ENCODE data around the gene PLA2G3.

PLA2G3 gene

GRCh38 chr22:31093086-31093850 is 47.0 kb downstream of the PLA2G3 start:
- ChIA-PET POLR2A (no interaction called here), CTCF (interaction anchor here (0.8 to 1.8 kb wide), 7 partner anchors 8 to 458 kb away, joined by 3 to 9 read pairs (median 4); no protein-coding TSS in a partner anchor)
- Histone ChIP-seq H3K36me3 (ENCODE audit: control insufficient read depth in 4 of 4, insufficient read depth in 4 of 4, low read length in 3 of 4) (peaks cover 0 to 56% (median 26%) of the 10 kb centered on the region in 4 experiments), H3K27me3 (replicated peaks in 2 of 5; ENCODE audit: control insufficient read depth in 4 of 5, insufficient read depth in 5 of 5, low read length in 4 of 5) (no peaks in the 10 kb centered on the region), H3K9me3 (ENCODE audit: control extremely low read depth in 1 of 5, control insufficient read depth in 4 of 5, insufficient read depth in 2 of 5, low read depth in 1 of 5, low read length in 4 of 5) (no peaks in the 10 kb centered on the region), H3K27ac (ENCODE audit: insufficient read depth in 1 of 2, low read depth in 1 of 2, low read length in 2 of 2, poor library complexity in 1 of 2, severe bottlenecking in 2 of 2) (no peak overlapping the region), H3K4me3 (ENCODE audit: control insufficient read depth in 1 of 7, extremely low read depth in 1 of 7, insufficient read depth in 4 of 7, low read depth in 2 of 7, low read length in 6 of 7) (no peak overlapping the region), H3K4me1 (ENCODE audit: control extremely low read depth in 1 of 4, control insufficient read depth in 4 of 4, insufficient read depth in 4 of 4, low read length in 3 of 4) (no peaks in the 10 kb centered on the region)
- WGBS (ENCODE audit: insufficient coverage): 97% methylated on average over 23 of the region's 33 CpGs
- DNase-seq: no peak

- peaks cover 0 to 56% (median 28%) of the 10 kb centered on the region in 4 experiments for H3K36me3 ChIP-seq (ENCODE audit: control insufficient read depth in 4 of 4, insufficient read depth in 4 of 4, low read length in 3 of 4)
- CTCF ChIA-PET: interaction anchor here (1.1 to 1.8 kb wide), 7 partner anchors 8 to 200 kb away, joined by 3 to 9 read pairs (median 4); partner anchors contain the start of genes PIK3IP1 and SMTN
Observed at GRCh38 chr22:31092161-31092560, 48.1 kb downstream of the PLA2G3 start.

GRCh38 chr22:31091106-31091975 is 49.0 kb downstream of the PLA2G3 start:
- ChIA-PET CTCF (interaction anchor here (1.2 to 1.8 kb wide), 7 partner anchors 8 to 201 kb away, joined by 3 to 9 read pairs (median 4); partner anchors contain the start of genes PIK3IP1 and SMTN), POLR2A (no interaction called here)
- H3K27ac ChIP-seq (ENCODE audit: insufficient read depth in 1 of 2, low read depth in 1 of 2, low read length in 2 of 2, poor library complexity in 1 of 2, severe bottlenecking in 2 of 2): no peak overlapping the region
- no peak overlapping the region for H3K4me3 ChIP-seq (ENCODE audit: control insufficient read depth in 1 of 7, extremely low read depth in 1 of 7, insufficient read depth in 4 of 7, low read depth in 2 of 7, low read length in 6 of 7)
- H3K9me3 ChIP-seq (ENCODE audit: control extremely low read depth in 1 of 5, control insufficient read depth in 4 of 5, insufficient read depth in 2 of 5, low read depth in 1 of 5, low read length in 4 of 5): no peaks in the 10 kb centered on the region
- WGBS (ENCODE audit: insufficient coverage): 97% methylated on average over 27 of the region's 29 CpGs
- no peaks in the 10 kb centered on the region for H3K27me3 ChIP-seq (replicated peaks in 2 of 5; ENCODE audit: control insufficient read depth in 4 of 5, insufficient read depth in 5 of 5, low read length in 4 of 5)
- H3K4me1 ChIP-seq (ENCODE audit: control extremely low read depth in 1 of 4, control insufficient read depth in 4 of 4, insufficient read depth in 4 of 4, low read length in 3 of 4): peaks cover 0 to 4% (median 2%) of the 10 kb centered on the region in 4 experiments
- peaks cover 0 to 48% (median 27%) of the 10 kb centered on the region in 4 experiments for H3K36me3 ChIP-seq (ENCODE audit: control insufficient read depth in 4 of 4, insufficient read depth in 4 of 4, low read length in 3 of 4)
- DNase-seq: no peak

More at GRCh38 chr22:31092161-31092560, 48.1 kb downstream of the PLA2G3 start:
- 100% methylated on average over 5 of the region's 9 CpGs for WGBS (ENCODE audit: insufficient coverage)
- H3K9me3 ChIP-seq (ENCODE audit: control extremely low read depth in 1 of 5, control insufficient read depth in 4 of 5, insufficient read depth in 2 of 5, low read depth in 1 of 5, low read length in 4 of 5): no peaks in the 10 kb centered on the region
- DNase-seq: no peak
- no peak overlapping the region for H3K4me3 ChIP-seq (ENCODE audit: control insufficient read depth in 1 of 7, extremely low read depth in 1 of 7, insufficient read depth in 4 of 7, low read depth in 2 of 7, low read length in 6 of 7)
- no peaks in the 10 kb centered on the region for H3K27me3 ChIP-seq (replicated peaks in 2 of 5; ENCODE audit: control insufficient read depth in 4 of 5, insufficient read depth in 5 of 5, low read length in 4 of 5)
- H3K4me1 ChIP-seq (ENCODE audit: control extremely low read depth in 1 of 4, control insufficient read depth in 4 of 4, insufficient read depth in 4 of 4, low read length in 3 of 4): no peaks in the 10 kb centered on the region
- POLR2A ChIA-PET: no interaction called here
- no peak overlapping the region for H3K27ac ChIP-seq (ENCODE audit: insufficient read depth in 1 of 2, low read depth in 1 of 2, low read length in 2 of 2, poor library complexity in 1 of 2, severe bottlenecking in 2 of 2)

GRCh38 chr22:31090217-31091085 is 49.9 kb downstream of the PLA2G3 start:
- no peak overlapping the region for H3K4me3 ChIP-seq (ENCODE audit: control insufficient read depth in 1 of 7, extremely low read depth in 1 of 7, insufficient read depth in 4 of 7, low read depth in 2 of 7, low read length in 6 of 7)
- peaks cover 0 to 9% (median 7%) of the 10 kb centered on the region in 4 experiments for H3K4me1 ChIP-seq (ENCODE audit: control extremely low read depth in 1 of 4, control insufficient read depth in 4 of 4, insufficient read depth in 4 of 4, low read length in 3 of 4)
- H3K27ac ChIP-seq (ENCODE audit: insufficient read depth in 1 of 2, low read depth in 1 of 2, low read length in 2 of 2, poor library complexity in 1 of 2, severe bottlenecking in 2 of 2): no peak overlapping the region
- no peaks in the 10 kb centered on the region for H3K9me3 ChIP-seq (ENCODE audit: control extremely low read depth in 1 of 5, control insufficient read depth in 4 of 5, insufficient read depth in 2 of 5, low read depth in 1 of 5, low read length in 4 of 5)
- CTCF ChIA-PET: interaction anchor here (1.0 to 1.9 kb wide), 4 partner anchors 12 to 182 kb away, joined by 3 to 6 read pairs (median 4); no protein-coding TSS in a partner anchor
- no peak for DNase-seq
- H3K27me3 ChIP-seq (replicated peaks in 2 of 5; ENCODE audit: control insufficient read depth in 4 of 5, insufficient read depth in 5 of 5, low read length in 4 of 5): no peaks in the 10 kb centered on the region
- 96% methylated on average over 11 of the region's 15 CpGs for WGBS (ENCODE audit: insufficient coverage)
- H3K36me3 ChIP-seq (ENCODE audit: control insufficient read depth in 4 of 4, insufficient read depth in 4 of 4, low read length in 3 of 4): peaks cover 0 to 42% (median 26%) of the 10 kb centered on the region in 4 experiments
- POLR2A ChIA-PET: no interaction called here

- ChIA-PET POLR2A (no interaction called here), CTCF (interaction anchor here (1.0 to 1.9 kb wide), 9 partner anchors 13 to 183 kb away, joined by 3 to 6 read pairs (median 4); no protein-coding TSS in a partner anchor)
- peak in 2 of 3 donors; percentile 44 to 53 for DNase-seq
- no peak overlapping the region for H3K4me3 ChIP-seq (ENCODE audit: control insufficient read depth in 1 of 7, extremely low read depth in 1 of 7, insufficient read depth in 4 of 7, low read depth in 2 of 7, low read length in 6 of 7)
- H3K36me3 ChIP-seq (ENCODE audit: control insufficient read depth in 4 of 4, insufficient read depth in 4 of 4, low read length in 3 of 4): peaks cover 0 to 35% (median 21%) of the 10 kb centered on the region in 4 experiments
- H3K27me3 ChIP-seq (replicated peaks in 2 of 5; ENCODE audit: control insufficient read depth in 4 of 5, insufficient read depth in 5 of 5, low read length in 4 of 5): no peaks in the 10 kb centered on the region
- 78% methylated on average over 6 of the region's 9 CpGs for WGBS (ENCODE audit: insufficient coverage)
- H3K27ac ChIP-seq (ENCODE audit: insufficient read depth in 1 of 2, low read depth in 1 of 2, low read length in 2 of 2, poor library complexity in 1 of 2, severe bottlenecking in 2 of 2): no peak overlapping the region
- peaks cover 0 to 18% (median 10%) of the 10 kb centered on the region in 4 experiments for H3K4me1 ChIP-seq (ENCODE audit: control extremely low read depth in 1 of 4, control insufficient read depth in 4 of 4, insufficient read depth in 4 of 4, low read length in 3 of 4)
- no peaks in the 10 kb centered on the region for H3K9me3 ChIP-seq (ENCODE audit: control extremely low read depth in 1 of 5, control insufficient read depth in 4 of 5, insufficient read depth in 2 of 5, low read depth in 1 of 5, low read length in 4 of 5)
Observed at GRCh38 chr22:31089160-31090100, 50.9 kb downstream of the PLA2G3 start.
